SK-N-SH treated with all-trans-retinoic acid at 6 μM for 48 hours (cell line): ENCODE measurements around the gene PRKAB1.

Experiments used
- ATAC-seq: fragments of 200-7000 bp; cut with Tn5 transposase; 3 replicates; pipeline ENCODE4 v1.9.1; 2020; ENCODE audit warnings: mild to moderate bottlenecking, moderate library complexity
- ARNTL ChIP-seq: fragments of 450-650 bp; formaldehyde crosslinking; IDR thresholded peaks from 2 replicates; pipeline ENCODE4 v1.5.0; 2020; ENCODE audit warnings: low read depth, mild to moderate bottlenecking, moderate library complexity, borderline replicate concordance
- BACH2 ChIP-seq: fragments of 250-450 bp; sonication (Bioruptor Pico); IDR thresholded peaks from 2 replicates; pipeline ENCODE4 v1.9.0; 2021; ENCODE audit warnings: mild to moderate bottlenecking, borderline replicate concordance
- CREB5 ChIP-seq: fragments of 250-450 bp; sonication (Bioruptor Pico); IDR thresholded peaks from 2 replicates; pipeline ENCODE4 v1.5.1; 2020; ENCODE audit warnings: low read depth, mild to moderate bottlenecking, moderate library complexity
- CSDC2 ChIP-seq: fragments of 250-450 bp; sonication (Bioruptor Pico); IDR thresholded peaks from 2 replicates; pipeline ENCODE4 v1.5.0; 2020; ENCODE audit warnings: mild to moderate bottlenecking, moderate library complexity
- CSRNP3 ChIP-seq: fragments of 250-450 bp; sonication (Bioruptor Pico); IDR thresholded peaks from 2 replicates; pipeline ENCODE4 v1.5.1; 2021; ENCODE audit warnings: mild to moderate bottlenecking, moderate library complexity
- ESRRG ChIP-seq: fragments of 250-450 bp; sonication (Bioruptor Pico); IDR thresholded peaks from 2 replicates; pipeline ENCODE4 v1.6.1; 2021; ENCODE audit warnings: mild to moderate bottlenecking
- GLIS3 ChIP-seq: fragments of 250-450 bp; sonication (Bioruptor Pico); IDR thresholded peaks from 2 replicates; pipeline ENCODE4 v1.5.0; 2020; ENCODE audit warnings: mild to moderate bottlenecking, moderate library complexity
- OSR1 ChIP-seq: fragments of 250-450 bp; sonication (Bioruptor Pico); IDR thresholded peaks from 2 replicates; pipeline ENCODE4 v1.8.0; 2022; ENCODE audit warnings: moderate library complexity, mild to moderate bottlenecking, inconsistent platforms
- PATZ1 ChIP-seq: fragments of 250-450 bp; sonication (Bioruptor Pico); IDR thresholded peaks from 2 replicates; pipeline ENCODE4 v1.8.0; 2020; ENCODE audit warnings: mild to moderate bottlenecking, moderate library complexity, borderline replicate concordance
- POU6F1 ChIP-seq: fragments of 250-450 bp; sonication (Bioruptor Pico); IDR thresholded peaks from 2 replicates; pipeline ENCODE4 v1.8.0; 2021; ENCODE audit warnings: low read depth, mild to moderate bottlenecking, moderate library complexity, borderline replicate concordance
- SNAI2 ChIP-seq: fragments of 250-450 bp; sonication (Bioruptor Pico); IDR thresholded peaks from 2 replicates; pipeline ENCODE4 v1.5.0; 2020; ENCODE audit warnings: mild to moderate bottlenecking, moderate library complexity
- TCF4 ChIP-seq: fragments of 250-450 bp; sonication (Bioruptor Pico); IDR thresholded peaks from 2 replicates; pipeline ENCODE4 v1.8.0; 2021; ENCODE audit warnings: mild to moderate bottlenecking, moderate library complexity, borderline replicate concordance
- TOX ChIP-seq: fragments of 250-450 bp; sonication (Bioruptor Pico); IDR thresholded peaks from 2 replicates; pipeline ENCODE4 v1.8.0; 2021; ENCODE audit warnings: mild to moderate bottlenecking, moderate library complexity, borderline replicate concordance
- TSHZ2 ChIP-seq: fragments of 250-450 bp; sonication (Bioruptor Pico); IDR thresholded peaks from 2 replicates; pipeline ENCODE4 v1.5.0; 2020; ENCODE audit warnings: mild to moderate bottlenecking, moderate library complexity
- ZC3H10 ChIP-seq: fragments of 250-450 bp; sonication (Bioruptor Pico); IDR thresholded peaks from 2 replicates; pipeline ENCODE4 v1.5.1; 2021; ENCODE audit warnings: mild to moderate bottlenecking, moderate library complexity
- ZFP3 ChIP-seq: fragments of 250-450 bp; sonication (Bioruptor Pico); IDR thresholded peaks from 2 replicates; pipeline ENCODE4 v1.5.0; 2020; ENCODE audit warnings: mild to moderate bottlenecking, moderate library complexity
- ZFP30 ChIP-seq: fragments of 450-650 bp; formaldehyde crosslinking; IDR thresholded peaks from 2 replicates; pipeline ENCODE4 v1.5.0; 2022; ENCODE audit warnings: mild to moderate bottlenecking, moderate library complexity
- ZNF565 ChIP-seq: fragments of 450-650 bp; formaldehyde crosslinking; conservative IDR thresholded peaks from 2 replicates; pipeline ENCODE4 v1.5.0; 2020; ENCODE audit warnings: low read depth, mild to moderate bottlenecking, moderate library complexity
- ZNF70 ChIP-seq: fragments of 450-650 bp; formaldehyde crosslinking; IDR thresholded peaks from 2 replicates; pipeline ENCODE4 v1.5.0; 2020; ENCODE audit warnings: mild to moderate bottlenecking, moderate library complexity

Gene PRKAB1

GRCh38 chr12:119689935-119690500, 22.1 kb downstream of the PRKAB1 start:
- TF ChIP-seq ESRRG (CRISPR knock-in tag): no peak
- no peak for TF ChIP-seq ZC3H10 (CRISPR knock-in tag)
- no peak for TF ChIP-seq CSRNP3 (CRISPR knock-in tag)
- TF ChIP-seq POU6F1 (CRISPR knock-in tag): no peak
- TF ChIP-seq SNAI2 (CRISPR knock-in tag): no peak
- TF ChIP-seq GLIS3 (CRISPR knock-in tag): no peak
- no peak for TF ChIP-seq TOX (CRISPR knock-in tag)
- TF ChIP-seq OSR1 (CRISPR knock-in tag): no peak
- TF ChIP-seq CREB5 (CRISPR knock-in tag): no peak
- TF ChIP-seq ZNF70 (CRISPR knock-in tag): no peak
- no peak for TF ChIP-seq ARNTL (CRISPR knock-in tag)
- TF ChIP-seq PATZ1 (CRISPR knock-in tag): no peak
- TF ChIP-seq, all 23 proteins: peak for 0
- no peak for ATAC-seq

- TF ChIP-seq ARNTL (CRISPR knock-in tag) (no peak), ZFP3 (CRISPR knock-in tag) (no peak), TOX (CRISPR knock-in tag) (no peak), ZNF565 (CRISPR knock-in tag) (no peak), CSRNP3 (CRISPR knock-in tag) (no peak), CSDC2 (CRISPR knock-in tag) (no peak), TSHZ2 (CRISPR knock-in tag) (no peak), BACH2 (no peak)
- no peak for ATAC-seq
These were observed 23.4 kb downstream of the PRKAB1 start for GRCh38 chr12:119691202-119691810.

GRCh38 chr12:119692410-119692809, 24.5 kb downstream of the PRKAB1 start:
- ATAC-seq: peak; percentile 70
- no peak for TF ChIP-seq ZFP30 (CRISPR knock-in tag)
- 0 out of 2 replicates have a peak, but pooled peaks have one; percentile 20 for TF ChIP-seq TCF4 (CRISPR knock-in tag)
- no peak for TF ChIP-seq CSDC2 (CRISPR knock-in tag)
- TF ChIP-seq ZC3H10 (CRISPR knock-in tag): no peak
- TF ChIP-seq BACH2: no peak
- no peak for TF ChIP-seq POU6F1 (CRISPR knock-in tag)
- TF ChIP-seq ARNTL (CRISPR knock-in tag): no peak
- no peak for TF ChIP-seq ZNF565 (CRISPR knock-in tag)
